D721Med (cell line): ENCODE results near the gene COX4I1.

ENCODE experiments used
- DNase-seq: peaks from one replicate; pipeline ENCODE4 v3.0.0; 2011; ENCODE audit warnings: low spot score; ENCODE audit not compliant: insufficient read length
- FAIRE-seq: peaks from 2 replicates; lab custom pipeline; 2011; peaks lifted over from hg19 to GRCh38; lab: Jason Lieb, UNC
- CTCF ChIP-seq: IDR thresholded peaks from 2 replicates; pipeline ENCODE4 v1.5.1; 2012; ENCODE audit warnings: mild to moderate bottlenecking, control low read depth; ENCODE audit not compliant: insufficient read depth; ENCODE audit errors: missing control alignments

Gene COX4I1

GRCh38 chr16:85846461-85846860, 47.0 kb downstream of the COX4I1 start:
- TF ChIP-seq CTCF = no peak
- DNase-seq (no peak), FAIRE-seq (no peak)

- TF ChIP-seq CTCF = no peak
- FAIRE-seq = no peak
Observed at GRCh38 chr16:85847036-85847435, 47.5 kb downstream of the COX4I1 start.

GRCh38 chr16:85847681-85848601, 48.4 kb downstream of the COX4I1 start:
- DNase-seq (no peak), FAIRE-seq (no peak)
- no peak for TF ChIP-seq CTCF

More at GRCh38 chr16:85847036-85847435, 47.5 kb downstream of the COX4I1 start:
- DNase-seq = no peak

- no peak for DNase-seq
- no peak for FAIRE-seq
- no peak for TF ChIP-seq CTCF
Observed at GRCh38 chr16:85848986-85849385, 49.5 kb downstream of the COX4I1 start.

GRCh38 chr16:85849388-85849787, 49.9 kb downstream of the COX4I1 start:
- no peak for DNase-seq
- FAIRE-seq = no peak
- no peak for TF ChIP-seq CTCF

GRCh38 chr16:85850344-85850880, 50.9 kb downstream of the COX4I1 start:
- DNase-seq = no peak
- TF ChIP-seq CTCF = no peak
- FAIRE-seq = no peak

- TF ChIP-seq CTCF = no peak
- FAIRE-seq (no peak), DNase-seq (no peak)
Observed at GRCh38 chr16:85851034-85851785, 51.7 kb downstream of the COX4I1 start.
